Lung (tissue), 12 donors: Measurements from ENCODE around the gene NFIB. TPM values are rescaled to one million over a fixed set of nuclear protein-coding genes. Genes with fewer than 3 reads are reported as not detected.

Experiments used
- ATAC-seq: fragments of 200-7000 bp; cut with Tn5 transposase; one replicate; pipeline ENCODE4 v1.9.1; 2020; ENCODE audit warnings: moderate number of reproducible peaks; ENCODE audit not compliant: insufficient read depth, low FRiP score
- DNase-seq, 3 donors: peaks; one replicate each; pipeline ENCODE4 v3.0.0-alpha.2; 2013 to 2017
- H3K27ac ChIP-seq, 2 donors: one replicate each; pipeline ENCODE4 v1.5.1; 2013; ENCODE audit warnings: mild to moderate bottlenecking in 2 of 2, moderate library complexity in 2 of 2, control low read depth in 1 of 2, inconsistent platforms in 1 of 2, low read depth in 1 of 2, low read length in 1 of 2
- H3K27me3 ChIP-seq, 3 donors: one replicate each; pipeline ENCODE4 v1.5.1; 2013; ENCODE audit warnings: low read length in 2 of 3; ENCODE audit not compliant: control insufficient read depth in 3 of 3, insufficient read depth in 3 of 3
- H3K36me3 ChIP-seq, 4 donors: one replicate each; pipeline ENCODE4 v1.5.1; 2013; ENCODE audit warnings: low read length in 4 of 4, mild to moderate bottlenecking in 1 of 4, moderate library complexity in 1 of 4; ENCODE audit not compliant: control insufficient read depth in 4 of 4, insufficient read depth in 4 of 4
- H3K4me1 ChIP-seq, 5 donors: one replicate each; pipeline ENCODE4 v1.5.1; 2013; ENCODE audit warnings: low read length in 5 of 5, mild to moderate bottlenecking in 2 of 5, moderate library complexity in 1 of 5; ENCODE audit not compliant: control insufficient read depth in 5 of 5, insufficient read depth in 5 of 5
- H3K4me3 ChIP-seq: one replicate; pipeline ENCODE4 v1.5.1; 2013; ENCODE audit warnings: mild to moderate bottlenecking, control low read depth, moderate library complexity
- H3K9ac ChIP-seq, 2 donors: one replicate each; pipeline ENCODE4 v1.5.1; 2013; ENCODE audit warnings: low read length in 2 of 2, control low read depth in 1 of 2; ENCODE audit not compliant: insufficient read depth in 1 of 2
- H3K9me3 ChIP-seq, 4 donors: one replicate each; pipeline ENCODE4 v1.5.1; 2013; ENCODE audit warnings: low read length in 3 of 4, mild to moderate bottlenecking in 1 of 4, moderate library complexity in 1 of 4; ENCODE audit not compliant: control insufficient read depth in 4 of 4, insufficient read depth in 3 of 4
- CTCF ChIP-seq: IDR thresholded peaks from 2 replicates; pipeline ENCODE4 v1.5.1; 2012; ENCODE audit warnings: mild to moderate bottlenecking; ENCODE audit errors: control extremely low read depth, extremely low read depth
- WGBS, 2 donors: extraction: QIAGEN DNeasy Blood & Tissue Kit; methylation state at CpG; one replicate each; pipeline ENCODE4 v1.1.7; 2013; 5-methylcytosine and 5-hydroxymethylcytosine counted together
- polyA plus RNA-seq, 2 donors: library from polyadenylated mRNA; stranded (reverse); fragments of 200-250 nt; gene quantifications; one replicate each; pipeline ENCODE4 v1.2.1, GENCODE V29; 2013
- total RNA-seq, 2 donors: library from RNA; depleted of rRNA in 1 of 2; stranded (reverse); fragments of >200 nt in 1 of 2; gene quantifications; one replicate each; pipeline ENCODE4 v1.2.1, GENCODE V29; 2014 to 2021
- donor health status: control.
- donor health status: control.
- donor health status: Bipolar disorder and iron deficiency.
- donor health status: healthy.
- donor health status: DM: yes; HTN: yes; CAD: no.

NFIB gene
- total and polyA plus RNA-seq, 4 donors, result 7.3 to 189 (median 51.0) TPM

- ATAC-seq (no peak), DNase-seq (peak; percentile 34 to 97 (median 97))
- no peak overlapping the region for H3K4me3 ChIP-seq
- no peaks in the 10 kb centered on the region for H3K9me3 ChIP-seq
- 38 to 58% methylated on average over 6 of the region's 6 CpGs for WGBS, 2 donors
- H3K36me3 ChIP-seq, result peaks cover 0 to 22% (median 7%) of the 10 kb centered on the region in 4 donors
- peak overlapping the region in 1 of 2 donors; percentile 94 for H3K9ac ChIP-seq
- peaks cover 1 to 81% (median 21%) of the 10 kb centered on the region in 5 donors for H3K4me1 ChIP-seq
- H3K27ac ChIP-seq, result peak overlapping the region in 1 of 2 donors; percentile 87
- TF ChIP-seq CTCF, result no peak
- H3K27me3 ChIP-seq, result no peaks in the 10 kb centered on the region
Measured at GRCh38 chr9:14097666-14098415, 216.1 kb downstream of the NFIB start.

GRCh38 chr9:14097215-14097614 lies 216.7 kb downstream of the NFIB start:
- TF ChIP-seq CTCF, result no peak
- peaks cover 0 to 26% (median 10%) of the 10 kb centered on the region in 4 donors for H3K36me3 ChIP-seq
- H3K9me3 ChIP-seq, result no peaks in the 10 kb centered on the region
- 12 to 16% methylated on average over 4 of the region's 4 CpGs for WGBS, 2 donors
- H3K27me3 ChIP-seq, result no peaks in the 10 kb centered on the region
- H3K4me1 ChIP-seq, result peaks cover 1 to 81% (median 27%) of the 10 kb centered on the region in 5 donors
- H3K4me3 ChIP-seq, result no peak overlapping the region
- H3K9ac ChIP-seq, result peak overlapping the region in 1 of 2 donors; percentile 94
- ATAC-seq, result no peak
- peak; percentile 76 to 96 (median 96) for DNase-seq
- peak overlapping the region in 1 of 2 donors; percentile 87 for H3K27ac ChIP-seq

- Histone ChIP-seq H3K27ac (peak overlapping the region; percentile 60 to 87), H3K36me3 (peaks cover 0 to 26% (median 12%) of the 10 kb centered on the region in 4 donors), H3K4me1 (peaks cover 1 to 77% (median 29%) of the 10 kb centered on the region in 5 donors), H3K4me3 (no peak overlapping the region), H3K9me3 (no peaks in the 10 kb centered on the region), H3K9ac (peak overlapping the region in 1 of 2 donors; percentile 94), H3K27me3 (no peaks in the 10 kb centered on the region)
- ATAC-seq (no peak), DNase-seq (peak; percentile 78 to 94 (median 92))
- WGBS, 2 donors, result 30 to 60% methylated on average over 15 of the region's 15 CpGs
- TF ChIP-seq CTCF, result no peak
Measured at GRCh38 chr9:14096258-14096922, 217.6 kb downstream of the NFIB start.
